Fibroblast of lung (primary cell): ENCODE results near the gene SMIM31.

Experiments
- EZH2 ChIP-seq: IDR thresholded peaks from 2 replicates; pipeline ENCODE4 v1.5.1; 2012; ENCODE audit warnings: low read length, control low read depth, mild to moderate bottlenecking; ENCODE audit errors: missing control alignments
- TF ChIP-seq, protein P1 (sequence below), 2 donors: IDR thresholded peaks in 1 of 2; conservative IDR thresholded peaks in 1 of 2; 1 replicate in 1 of 2; 2 replicates in 1 of 2; pipeline ENCODE4 v1.5.1; 2011 to 2012; ENCODE audit warnings: low read length in 2 of 2, control low read depth in 1 of 2, inconsistent platforms in 1 of 2, low read depth in 1 of 2, mild to moderate bottlenecking in 1 of 2

- TF ChIP-seq, protein P1, sequence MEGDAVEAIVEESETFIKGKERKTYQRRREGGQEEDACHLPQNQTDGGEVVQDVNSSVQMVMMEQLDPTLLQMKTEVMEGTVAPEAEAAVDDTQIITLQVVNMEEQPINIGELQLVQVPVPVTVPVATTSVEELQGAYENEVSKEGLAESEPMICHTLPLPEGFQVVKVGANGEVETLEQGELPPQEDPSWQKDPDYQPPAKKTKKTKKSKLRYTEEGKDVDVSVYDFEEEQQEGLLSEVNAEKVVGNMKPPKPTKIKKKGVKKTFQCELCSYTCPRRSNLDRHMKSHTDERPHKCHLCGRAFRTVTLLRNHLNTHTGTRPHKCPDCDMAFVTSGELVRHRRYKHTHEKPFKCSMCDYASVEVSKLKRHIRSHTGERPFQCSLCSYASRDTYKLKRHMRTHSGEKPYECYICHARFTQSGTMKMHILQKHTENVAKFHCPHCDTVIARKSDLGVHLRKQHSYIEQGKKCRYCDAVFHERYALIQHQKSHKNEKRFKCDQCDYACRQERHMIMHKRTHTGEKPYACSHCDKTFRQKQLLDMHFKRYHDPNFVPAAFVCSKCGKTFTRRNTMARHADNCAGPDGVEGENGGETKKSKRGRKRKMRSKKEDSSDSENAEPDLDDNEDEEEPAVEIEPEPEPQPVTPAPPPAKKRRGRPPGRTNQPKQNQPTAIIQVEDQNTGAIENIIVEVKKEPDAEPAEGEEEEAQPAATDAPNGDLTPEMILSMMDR (conservative IDR thresholded peaks at IDR 0.05 in 1 of 2, IDR thresholded peaks at IDR 0.05 in 1 of 2; ENCODE audit: low read depth in 1 of 2, low read length in 2 of 2) = no peak
- no peak for TF ChIP-seq EZH2
These were observed 28.9 kb upstream of the SMIM31 start for GRCh38 chr4:164725066-164725465.
